ENCODE results near the gene CXCL16. TPM values are rescaled to one million over a fixed set of nuclear protein-coding genes. Genes with fewer than 3 reads are reported as not detected.

The CXCL16 gene
- total and polyA plus RNA-seq, 2 of the 13 experiments (the other 11 are each of a cell fraction or from before 2014, with no cell fraction given): 9.4 to 101 TPM

DNA sequence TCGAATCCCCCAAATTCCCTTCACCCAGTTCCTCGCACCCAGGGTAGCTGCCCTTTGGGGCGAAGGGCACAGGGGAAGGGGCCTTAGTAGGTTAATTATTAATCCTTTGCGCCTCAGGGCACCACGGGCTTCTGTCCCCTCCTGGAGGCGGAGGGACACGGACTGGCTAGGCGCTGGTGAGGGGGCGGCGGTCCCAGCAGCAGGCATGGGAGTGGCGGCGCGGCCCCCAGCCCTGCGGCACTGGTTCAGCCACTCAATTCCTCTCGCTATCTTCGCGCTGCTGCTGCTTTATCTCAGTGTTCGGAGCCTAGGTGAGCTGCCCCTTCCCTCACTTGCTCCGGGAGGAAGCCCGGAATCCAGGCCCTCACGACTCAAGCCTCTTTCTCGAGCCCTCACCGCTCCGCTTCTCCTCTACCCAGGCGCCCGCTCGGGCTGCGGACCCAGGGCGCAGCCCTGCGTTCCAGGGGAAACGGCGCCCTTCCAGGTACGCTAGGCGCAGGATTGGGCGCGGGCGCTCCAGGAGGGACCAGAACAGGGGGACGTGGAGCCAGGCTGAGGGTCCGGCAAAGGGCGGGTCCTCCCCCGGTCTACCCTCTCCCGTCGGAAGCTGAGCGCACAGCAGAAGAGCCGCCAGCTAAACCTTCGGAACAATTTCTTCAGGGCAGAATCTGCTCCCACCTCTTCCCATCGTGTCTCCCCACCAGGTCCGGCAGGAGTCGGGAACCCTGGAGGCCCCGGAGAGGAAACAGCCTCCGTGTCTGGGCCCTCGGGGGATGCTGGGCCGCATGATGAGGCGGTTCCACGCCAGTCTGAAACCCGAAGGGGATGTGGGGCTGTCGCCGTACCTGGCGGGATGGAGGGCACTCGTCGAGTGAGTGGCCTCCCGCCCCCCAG, 49.3 kb upstream of the CXCL16 start, which contains the start of gene GLTPD2 (continued):
- TF ChIP-seq ZBTB3 (CRISPR knock-in tag; IDR thresholded peaks at IDR 0.05; ENCODE audit: borderline replicate concordance, low read depth) (no peak), KAT2B (IDR thresholded peaks at IDR 0.05; ENCODE audit: borderline replicate concordance, low read depth, low read length) (no peak), BHLHE40 (IDR thresholded peaks at IDR 0.05; ENCODE audit: low read length) (peak; percentile 10; the same call in 1 of the 2 replicates), ZNF101 (CRISPR knock-in tag; IDR thresholded peaks at IDR 0.05; ENCODE audit: borderline replicate concordance, low read depth) (no peak), JUNB (CRISPR knock-in tag; IDR thresholded peaks at IDR 0.05; ENCODE audit: borderline replicate concordance) (no peak), ZNF678 (CRISPR knock-in tag; IDR thresholded peaks at IDR 0.05) (no peak), ZNF749 (CRISPR knock-in tag; IDR thresholded peaks at IDR 0.05; ENCODE audit: borderline replicate concordance) (0 out of 2 replicates have a peak, but pooled peaks have one; percentile 50), ZFP1 (CRISPR knock-in tag; IDR thresholded peaks at IDR 0.05) (no peak), MATR3 (CRISPR knock-in tag; IDR thresholded peaks at IDR 0.05) (no peak), ZNF839 (CRISPR knock-in tag; IDR thresholded peaks at IDR 0.05; ENCODE audit: borderline replicate concordance) (no peak), SRSF4 (IDR thresholded peaks at IDR 0.05; ENCODE audit: low read depth, low read length, poor library complexity, severe bottlenecking) (no peak), ZNF629 (CRISPR knock-in tag; conservative IDR thresholded peaks at IDR 0.05) (no peak), SRF (IDR thresholded peaks at IDR 0.05; ENCODE audit: low read depth, low read length) (no peak), NFRKB (IDR thresholded peaks at IDR 0.05) (no peak), HOXD1 (CRISPR knock-in tag; IDR thresholded peaks at IDR 0.05) (peak; percentile 31; the same call in 1 of the 2 replicates), NPAS2 (CRISPR knock-in tag; IDR thresholded peaks at IDR 0.05; ENCODE audit: borderline replicate concordance) (no peak), NCOR1 (IDR thresholded peaks at IDR 0.05; ENCODE audit: borderline replicate concordance, low read length) (0 out of 2 replicates have a peak, but pooled peaks have one; percentile 1), ZNF329 (CRISPR knock-in tag; IDR thresholded peaks at IDR 0.05; ENCODE audit: low read depth) (no peak; the same call in 1 of the 2 replicates), AGO1 (IDR thresholded peaks at IDR 0.05; ENCODE audit: low read depth, low read length, poor library complexity, severe bottlenecking) (peak; percentile 48), RXRA (CRISPR knock-in tag; IDR thresholded peaks at IDR 0.05) (peak; percentile 80), ZSCAN20 (CRISPR knock-in tag; IDR thresholded peaks at IDR 0.05; ENCODE audit: borderline replicate concordance) (no peak), CCAR2 (optimal IDR thresholded peaks at IDR 0.05; ENCODE audit: low read depth, low read length) (no peak), ZNF382 (CRISPR knock-in tag; IDR thresholded peaks at IDR 0.05; ENCODE audit: borderline replicate concordance) (no peak), ZNF326 (CRISPR knock-in tag; IDR thresholded peaks at IDR 0.05; ENCODE audit: borderline replicate concordance) (no peak), RAD21 (CRISPR knock-in tag; IDR thresholded peaks at IDR 0.05) (peak; percentile 61; the same call in 1 of the 2 replicates), EEA1 (CRISPR knock-in tag; IDR thresholded peaks at IDR 0.05; ENCODE audit: borderline replicate concordance) (no peak), ZFP41 (CRISPR knock-in tag; IDR thresholded peaks at IDR 0.05; ENCODE audit: borderline replicate concordance) (no peak)
- TF ChIP-seq, protein P1, sequence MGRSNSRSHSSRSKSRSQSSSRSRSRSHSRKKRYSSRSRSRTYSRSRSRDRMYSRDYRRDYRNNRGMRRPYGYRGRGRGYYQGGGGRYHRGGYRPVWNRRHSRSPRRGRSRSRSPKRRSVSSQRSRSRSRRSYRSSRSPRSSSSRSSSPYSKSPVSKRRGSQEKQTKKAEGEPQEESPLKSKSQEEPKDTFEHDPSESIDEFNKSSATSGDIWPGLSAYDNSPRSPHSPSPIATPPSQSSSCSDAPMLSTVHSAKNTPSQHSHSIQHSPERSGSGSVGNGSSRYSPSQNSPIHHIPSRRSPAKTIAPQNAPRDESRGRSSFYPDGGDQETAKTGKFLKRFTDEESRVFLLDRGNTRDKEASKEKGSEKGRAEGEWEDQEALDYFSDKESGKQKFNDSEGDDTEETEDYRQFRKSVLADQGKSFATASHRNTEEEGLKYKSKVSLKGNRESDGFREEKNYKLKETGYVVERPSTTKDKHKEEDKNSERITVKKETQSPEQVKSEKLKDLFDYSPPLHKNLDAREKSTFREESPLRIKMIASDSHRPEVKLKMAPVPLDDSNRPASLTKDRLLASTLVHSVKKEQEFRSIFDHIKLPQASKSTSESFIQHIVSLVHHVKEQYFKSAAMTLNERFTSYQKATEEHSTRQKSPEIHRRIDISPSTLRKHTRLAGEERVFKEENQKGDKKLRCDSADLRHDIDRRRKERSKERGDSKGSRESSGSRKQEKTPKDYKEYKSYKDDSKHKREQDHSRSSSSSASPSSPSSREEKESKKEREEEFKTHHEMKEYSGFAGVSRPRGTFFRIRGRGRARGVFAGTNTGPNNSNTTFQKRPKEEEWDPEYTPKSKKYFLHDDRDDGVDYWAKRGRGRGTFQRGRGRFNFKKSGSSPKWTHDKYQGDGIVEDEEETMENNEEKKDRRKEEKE (IDR thresholded peaks at IDR 0.05): no peak

All from HepG2 (cell line).